Measurements from ENCODE around the gene RABGEF1.

Gene RABGEF1

GRCh38 chr7:66860767-66861166 is 120.2 kb downstream of the RABGEF1 start:
- TF ChIP-seq, protein P1, sequence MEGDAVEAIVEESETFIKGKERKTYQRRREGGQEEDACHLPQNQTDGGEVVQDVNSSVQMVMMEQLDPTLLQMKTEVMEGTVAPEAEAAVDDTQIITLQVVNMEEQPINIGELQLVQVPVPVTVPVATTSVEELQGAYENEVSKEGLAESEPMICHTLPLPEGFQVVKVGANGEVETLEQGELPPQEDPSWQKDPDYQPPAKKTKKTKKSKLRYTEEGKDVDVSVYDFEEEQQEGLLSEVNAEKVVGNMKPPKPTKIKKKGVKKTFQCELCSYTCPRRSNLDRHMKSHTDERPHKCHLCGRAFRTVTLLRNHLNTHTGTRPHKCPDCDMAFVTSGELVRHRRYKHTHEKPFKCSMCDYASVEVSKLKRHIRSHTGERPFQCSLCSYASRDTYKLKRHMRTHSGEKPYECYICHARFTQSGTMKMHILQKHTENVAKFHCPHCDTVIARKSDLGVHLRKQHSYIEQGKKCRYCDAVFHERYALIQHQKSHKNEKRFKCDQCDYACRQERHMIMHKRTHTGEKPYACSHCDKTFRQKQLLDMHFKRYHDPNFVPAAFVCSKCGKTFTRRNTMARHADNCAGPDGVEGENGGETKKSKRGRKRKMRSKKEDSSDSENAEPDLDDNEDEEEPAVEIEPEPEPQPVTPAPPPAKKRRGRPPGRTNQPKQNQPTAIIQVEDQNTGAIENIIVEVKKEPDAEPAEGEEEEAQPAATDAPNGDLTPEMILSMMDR (IDR thresholded peaks at IDR 0.05; ENCODE audit: extremely low read depth, missing control alignments): no peak
- DNase-seq (ENCODE audit: low spot score): no peak
